GM18498 (cell line): ENCODE data around the gene COX4I2.

Source experiments
- ATAC-seq: cut with Tn5 transposase; IDR thresholded peaks from one replicate; pipeline ENCODE4 v1.9.1; 2021; ENCODE audit warnings: mild to moderate bottlenecking, moderate library complexity; ENCODE audit not compliant: unreplicated experiment

Gene COX4I2

GRCh38 chr20:31675828-31676608, 38.3 kb downstream of the COX4I2 start:
- ATAC-seq, result peak; percentile 69

- ATAC-seq, result no peak
These were observed 38.9 kb downstream of the COX4I2 start for GRCh38 chr20:31676609-31676989.

- no peak for ATAC-seq
These were observed 40.0 kb downstream of the COX4I2 start for GRCh38 chr20:31677553-31678260.

GRCh38 chr20:31678389-31679356, 41.0 kb downstream of the COX4I2 start:
- no peak for ATAC-seq

- ATAC-seq, result no peak
These were observed 41.9 kb downstream of the COX4I2 start for GRCh38 chr20:31679357-31680285.

- no peak for ATAC-seq
These were observed 42.8 kb downstream of the COX4I2 start for GRCh38 chr20:31680286-31681127.

- ATAC-seq, result no peak
These were observed 43.5 kb downstream of the COX4I2 start for GRCh38 chr20:31681128-31681727.

- ATAC-seq, result no peak
These were observed 44.1 kb downstream of the COX4I2 start for GRCh38 chr20:31681769-31682168.

GRCh38 chr20:31682352-31682751, 44.6 kb downstream of the COX4I2 start:
- ATAC-seq, result no peak

GRCh38 chr20:31682927-31683326, 45.2 kb downstream of the COX4I2 start:
- ATAC-seq, result no peak

- peak; percentile 62 for ATAC-seq
These were observed 46.7 kb downstream of the COX4I2 start for GRCh38 chr20:31684153-31685015.

- no peak for ATAC-seq
These were observed 48.3 kb downstream of the COX4I2 start for GRCh38 chr20:31685853-31686643.

- no peak for ATAC-seq
These were observed 50.1 kb downstream of the COX4I2 start for GRCh38 chr20:31687777-31688176.

GRCh38 chr20:31689141-31689540, 51.4 kb downstream of the COX4I2 start:
- no peak for ATAC-seq

GRCh38 chr20:31690124-31690666, 52.5 kb downstream of the COX4I2 start:
- ATAC-seq, result no peak

- peak; percentile 62 for ATAC-seq
These were observed 54.0 kb downstream of the COX4I2 start for GRCh38 chr20:31691646-31692275.
